ENCODE data around the gene ADAMTS16.

- TF ChIP-seq CTCF (IDR thresholded peaks at IDR 0.05; ENCODE audit: poor library complexity), result no peak
- TF ChIP-seq EZH2 (IDR thresholded peaks at IDR 0.05; ENCODE audit: borderline replicate concordance), result no peak
- TF ChIP-seq EZH2phosphoT487 (IDR thresholded peaks at IDR 0.05; ENCODE audit: low read depth, severe bottlenecking, unreplicated experiment), result no peak
Observed at GRCh38 chr5:5195128-5195918, 55.2 kb downstream of the ADAMTS16 start.

Measured in hepatocyte (in vitro differentiated cells).